ENCODE measurements around the gene DICER1.
"Not testable (repeated sequence)": the region's sequence is repeated elsewhere in the genome, so short reads cannot be mapped to it uniquely, and the experiment has no call there.

The DICER1 gene

GRCh38 chr14:95146079-95146771, 11.1 kb downstream of the DICER1 start:
- no peak for DNase-seq

DNA sequence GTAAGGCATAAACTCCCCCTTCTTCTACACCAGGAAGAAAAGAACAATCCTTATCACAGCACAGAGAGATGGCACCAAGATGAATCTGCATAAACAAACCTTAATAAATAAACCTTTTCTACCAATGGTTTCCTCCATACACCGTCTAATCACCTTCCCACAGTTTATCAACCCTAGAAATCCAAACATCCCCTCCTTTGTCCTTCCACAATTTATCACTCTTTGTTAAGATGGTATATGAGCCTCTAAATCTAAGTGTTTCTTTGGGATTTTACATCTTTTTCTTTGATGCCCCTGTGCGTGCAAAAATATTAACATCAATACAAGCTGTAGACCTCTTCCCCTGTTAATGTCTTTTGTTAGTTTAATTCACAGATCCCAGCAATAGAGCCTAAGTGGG, 12.5 kb downstream of the DICER1 start:
- no peak for DNase-seq

GRCh38 chr14:95143808-95144620, 13.3 kb downstream of the DICER1 start:
- no peak for DNase-seq

DNA sequence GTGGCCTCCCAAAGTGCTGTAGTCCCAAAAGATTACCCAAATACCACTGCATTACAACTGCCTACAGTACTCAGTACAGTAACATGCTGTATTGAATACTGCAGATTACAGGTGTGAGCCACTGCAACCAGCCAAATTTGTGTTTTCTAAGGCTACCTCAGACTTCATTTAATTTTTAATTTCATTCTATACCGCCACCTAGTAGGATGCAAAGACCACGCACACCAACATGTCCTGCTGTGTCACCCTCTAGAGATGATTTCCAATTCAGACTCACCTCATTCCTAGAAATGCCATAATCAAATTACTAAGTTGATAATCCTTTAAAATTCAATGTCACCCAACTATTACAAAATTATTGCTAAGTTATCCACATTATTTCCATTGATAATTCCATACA, 15.1 kb downstream of the DICER1 start:
- no peak for DNase-seq

- no peak for DNase-seq
Measured at GRCh38 chr14:95141684-95142083, 15.6 kb downstream of the DICER1 start.

DNA sequence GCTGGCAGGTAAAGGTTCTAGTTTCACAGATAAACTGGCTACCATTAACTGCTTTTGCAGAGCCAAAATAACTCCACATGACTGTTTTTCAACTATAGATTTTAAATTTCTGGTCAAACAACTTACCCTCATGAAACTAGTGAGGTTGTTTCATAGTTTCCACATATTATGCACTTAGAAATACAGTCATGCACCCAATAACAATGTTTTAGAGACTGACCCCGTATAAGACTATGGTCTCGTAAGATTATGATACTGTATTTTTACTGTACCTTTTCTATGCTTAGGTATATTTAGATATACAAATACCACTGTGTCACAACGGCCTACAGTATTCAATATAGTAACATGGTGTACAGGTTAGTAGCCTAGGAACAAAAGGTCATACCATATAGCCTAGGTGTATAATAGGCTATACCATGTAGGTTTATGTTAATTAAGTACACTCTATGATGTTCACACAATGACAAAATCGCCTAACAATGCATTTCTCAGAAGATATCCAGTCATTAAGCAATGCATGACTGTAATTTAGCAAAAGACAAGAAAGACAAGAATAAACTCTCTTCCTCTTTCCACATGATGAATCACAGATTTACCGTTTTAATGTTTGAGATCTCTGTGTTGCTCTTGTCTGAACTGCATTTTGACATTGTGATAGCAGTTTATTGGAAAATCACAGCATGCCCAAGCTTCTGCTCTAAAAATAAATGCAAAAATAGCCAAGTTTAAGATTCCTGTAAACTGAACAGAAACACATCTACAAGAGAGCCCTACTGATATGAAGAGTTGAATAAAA, 17.1 kb downstream of the DICER1 start:
- DNase-seq: no peak

DNA sequence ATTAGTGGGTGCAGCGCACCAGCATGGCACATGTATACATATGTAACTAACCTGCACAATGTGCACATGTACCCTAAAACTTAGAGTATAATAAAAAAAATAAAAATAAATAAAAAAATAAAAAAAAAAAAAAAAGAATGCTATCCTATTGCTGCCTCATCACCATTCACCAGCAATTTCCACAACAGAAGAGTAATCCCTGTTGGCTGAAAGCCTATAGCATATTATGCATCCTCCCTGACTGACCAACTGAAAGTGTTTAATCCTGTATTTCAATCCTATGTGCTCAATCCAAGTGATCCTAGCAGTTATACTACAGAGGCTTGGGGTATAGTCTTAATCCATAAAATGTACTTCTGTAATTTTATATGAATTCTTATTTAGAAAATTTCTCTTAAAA, 18.5 kb downstream of the DICER1 start:
- DNase-seq: peak; percentile 33

GRCh38 chr14:95138455-95138854, 18.9 kb downstream of the DICER1 start:
- DNase-seq: not testable (repeated sequence)

DNA sequence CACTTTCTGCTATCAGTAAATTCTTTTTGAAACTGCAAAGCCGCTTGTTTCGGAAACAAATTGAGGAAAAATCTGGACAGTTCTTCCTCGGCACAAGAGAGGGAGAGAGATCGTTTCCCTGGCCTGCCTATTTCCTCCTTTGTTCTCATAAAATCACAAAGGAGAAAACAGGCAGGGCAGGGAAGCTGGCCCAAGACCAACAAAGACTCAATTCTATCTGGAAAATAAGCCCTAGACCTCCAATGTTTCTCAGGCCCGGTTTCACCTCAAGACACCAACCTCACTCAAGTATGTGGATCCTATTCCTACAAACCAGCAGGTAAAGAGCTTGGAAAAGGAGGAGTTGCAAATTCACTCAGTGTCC, 19.5 kb downstream of the DICER1 start:
- DNase-seq: no peak

GRCh38 chr14:95137164-95137803, 20.0 kb downstream of the DICER1 start:
- DNase-seq: no peak

DNA sequence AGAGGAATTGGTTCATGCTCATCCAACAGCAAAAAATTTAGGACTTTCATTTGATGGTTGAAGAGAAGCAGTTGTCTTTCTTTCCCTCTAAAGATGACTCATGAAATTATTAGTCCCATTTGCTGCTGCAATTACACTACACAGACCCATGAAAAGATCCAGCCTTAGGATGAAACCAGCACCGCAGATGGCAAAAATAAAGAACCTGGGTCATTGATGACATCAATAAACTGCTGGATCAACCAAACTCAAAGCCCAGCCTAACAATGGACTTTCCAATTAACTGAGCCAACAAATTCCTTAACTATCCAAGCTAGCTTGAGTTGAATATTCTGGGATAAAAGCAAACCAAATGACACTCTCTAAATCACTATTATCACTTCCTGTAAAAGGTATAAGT, 20.7 kb downstream of the DICER1 start:
- no peak for DNase-seq

DNA sequence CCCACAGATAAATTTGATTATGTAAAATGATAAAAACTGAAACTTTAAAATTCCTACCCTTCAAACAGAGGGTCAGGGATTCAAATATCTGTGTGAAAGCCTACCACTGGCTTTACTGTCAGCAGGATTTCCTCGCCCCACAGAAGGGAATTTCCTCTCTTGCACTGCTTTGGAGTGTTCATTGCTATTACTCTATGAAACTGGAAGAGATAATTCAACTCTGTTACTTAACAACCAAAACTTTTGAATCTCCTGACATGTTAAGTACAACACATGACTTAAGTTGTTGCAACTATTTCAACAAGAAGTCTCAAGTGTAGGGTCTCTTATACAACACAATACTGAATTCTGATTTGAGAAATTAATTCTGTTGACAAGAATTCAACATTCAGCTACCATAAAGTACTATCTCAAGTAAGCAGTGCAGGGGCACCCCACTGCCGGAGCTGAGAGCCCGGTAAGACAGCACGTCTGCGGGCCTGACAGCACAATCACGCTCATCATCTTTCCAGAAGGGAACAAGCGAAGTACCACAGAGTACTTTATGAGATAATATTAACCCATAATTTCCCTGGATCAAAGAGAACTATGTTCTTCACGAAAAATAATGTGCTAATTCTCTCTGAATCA, 22.9 kb downstream of the DICER1 start:
- DNase-seq: no peak

DNA sequence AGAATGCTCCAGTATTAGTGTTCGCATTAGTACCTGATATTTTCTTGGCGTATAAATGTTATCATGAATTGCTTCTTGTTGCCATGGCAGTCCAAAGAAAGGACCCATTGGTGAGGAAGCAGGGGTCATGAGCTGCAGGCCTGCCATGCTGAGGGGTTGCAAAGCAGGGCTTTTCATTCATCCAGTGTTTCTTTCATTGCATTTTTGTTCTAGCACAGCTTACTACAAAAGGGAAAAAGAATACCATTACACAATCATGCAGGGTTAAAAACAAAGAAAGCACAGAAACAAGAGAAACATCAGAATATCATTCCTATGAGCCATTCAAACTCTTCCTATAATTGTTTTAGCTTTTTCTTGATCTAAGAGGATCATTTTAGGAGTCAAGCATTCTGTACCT, 24.0 kb downstream of the DICER1 start:
- DNase-seq: no peak

GRCh38 chr14:95132760-95133159, 24.6 kb downstream of the DICER1 start:
- no peak for DNase-seq

- no peak for DNase-seq
Measured at GRCh38 chr14:95130549-95130948, 26.8 kb downstream of the DICER1 start.

DNA sequence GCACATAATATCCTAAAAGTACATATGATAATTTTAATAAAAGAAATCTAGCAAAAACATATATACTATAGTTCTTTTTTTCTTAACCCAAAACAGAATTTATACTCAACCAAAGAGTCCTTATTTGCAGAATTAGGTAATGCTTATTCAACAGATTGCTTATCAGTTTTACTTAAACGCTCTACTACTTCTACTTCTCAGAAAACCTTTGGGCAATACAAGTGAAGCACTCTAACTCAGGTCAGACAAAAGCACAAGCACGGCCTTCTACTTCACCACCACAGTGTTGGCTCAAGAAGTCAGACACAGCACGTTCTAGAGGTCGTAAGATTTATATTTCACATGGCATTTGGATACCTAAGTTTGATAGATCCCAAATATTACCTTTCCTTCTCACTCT, 29.2 kb downstream of the DICER1 start:
- DNase-seq: no peak

GRCh38 chr14:95127531-95127911, 29.8 kb downstream of the DICER1 start:
- no peak for DNase-seq

DNA sequence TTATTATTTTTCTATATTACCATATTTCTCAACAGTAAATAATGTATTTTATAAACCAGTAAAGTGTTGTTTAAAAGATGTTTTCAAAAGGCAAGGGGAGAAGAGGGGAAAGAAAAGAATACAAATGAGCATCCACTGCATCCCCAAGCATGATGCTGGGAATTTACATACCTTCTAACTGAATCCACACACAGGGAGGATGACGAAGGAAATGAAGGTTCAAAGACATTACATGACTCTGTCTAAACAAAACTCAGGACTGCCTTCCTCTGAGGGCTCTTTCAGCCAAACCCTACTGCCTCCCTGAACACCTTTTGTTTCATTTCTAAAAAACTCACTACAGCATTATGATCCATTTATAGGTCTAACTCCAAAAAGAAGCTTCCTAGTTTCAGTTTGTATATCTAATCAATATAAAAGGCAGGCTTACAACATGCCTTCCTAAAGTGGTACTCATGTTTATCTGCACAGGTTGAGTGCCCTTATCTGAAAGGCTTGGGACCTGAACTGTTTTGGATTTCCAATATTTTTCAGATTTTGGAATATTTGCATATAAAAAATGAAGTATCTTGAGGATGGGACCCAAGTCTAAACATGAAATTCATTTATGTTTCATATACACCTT, 30.3 kb downstream of the DICER1 start:
- no peak for DNase-seq

GRCh38 chr14:95125915-95126314, 31.4 kb downstream of the DICER1 start:
- no peak for DNase-seq

DNA sequence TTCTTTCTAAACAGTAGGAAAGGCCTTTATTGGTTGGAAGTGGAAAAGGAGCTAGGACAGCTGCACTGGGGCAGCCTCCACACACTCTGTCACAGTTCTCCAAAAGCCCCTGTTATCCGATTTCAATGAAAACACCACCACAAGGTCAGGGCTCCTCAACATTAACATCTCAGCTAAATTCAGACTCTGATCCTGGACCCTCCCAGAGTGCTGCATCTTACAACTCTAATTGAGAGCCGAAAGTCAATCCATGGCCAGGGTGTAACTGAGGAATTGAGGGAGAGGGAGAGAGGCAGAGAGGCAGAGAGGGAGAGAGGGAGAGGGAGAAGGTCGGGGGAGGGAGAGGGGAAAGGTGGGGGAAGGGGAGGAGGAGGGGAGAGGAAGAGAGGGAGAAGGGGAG, 32.1 kb downstream of the DICER1 start:
- no peak for DNase-seq

DNA sequence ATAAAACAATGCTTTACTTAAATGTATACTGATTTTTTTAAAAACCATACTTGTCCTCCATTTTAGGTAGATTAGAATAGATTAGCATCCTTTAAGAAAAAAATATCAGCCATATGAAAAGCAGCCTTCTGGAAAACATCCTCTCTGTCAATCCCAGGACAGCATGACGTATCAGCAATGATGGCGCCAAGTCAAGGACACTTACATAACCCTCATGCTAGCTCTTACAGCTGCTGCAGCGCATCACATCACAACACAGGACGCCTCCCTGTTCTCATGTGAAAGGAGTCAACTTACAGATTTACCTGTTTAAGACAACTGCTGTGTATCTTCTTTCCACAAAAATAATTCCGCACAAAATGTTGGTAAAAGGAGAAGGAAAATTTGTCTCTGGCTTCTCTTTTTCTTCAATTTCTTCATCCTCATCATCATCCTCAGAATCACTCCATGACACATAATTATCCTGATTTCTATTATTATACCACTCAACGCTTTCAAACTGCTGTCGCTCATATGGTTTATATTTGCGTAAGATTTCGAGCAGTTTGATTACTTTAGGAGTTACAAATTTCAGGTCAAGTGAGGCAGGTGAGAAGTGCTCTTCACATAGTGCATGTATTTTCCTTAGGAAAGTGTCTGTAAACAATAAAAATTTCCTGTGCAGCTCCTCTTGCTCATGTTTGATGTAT, 33.3 kb downstream of the DICER1 start:
- DNase-seq: no peak

DNA sequence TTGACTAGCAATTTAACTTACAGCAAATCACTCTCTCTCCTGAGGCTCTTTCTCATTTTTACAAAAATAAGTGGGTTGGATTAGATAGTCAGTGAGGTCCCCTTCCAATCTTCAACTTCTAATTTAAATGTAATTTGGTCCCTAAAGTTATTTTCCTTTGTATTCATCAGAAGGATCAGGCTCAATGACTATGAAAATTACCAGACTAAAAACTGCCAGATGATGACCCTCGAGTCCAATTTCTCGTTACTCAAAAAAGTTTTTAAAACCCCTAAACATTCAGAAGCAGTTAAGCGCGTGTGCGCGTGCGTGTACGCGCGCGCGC, 34.7 kb downstream of the DICER1 start:
- DNase-seq: no peak
